ENCODE data around the gene KCNA1.

DNA sequence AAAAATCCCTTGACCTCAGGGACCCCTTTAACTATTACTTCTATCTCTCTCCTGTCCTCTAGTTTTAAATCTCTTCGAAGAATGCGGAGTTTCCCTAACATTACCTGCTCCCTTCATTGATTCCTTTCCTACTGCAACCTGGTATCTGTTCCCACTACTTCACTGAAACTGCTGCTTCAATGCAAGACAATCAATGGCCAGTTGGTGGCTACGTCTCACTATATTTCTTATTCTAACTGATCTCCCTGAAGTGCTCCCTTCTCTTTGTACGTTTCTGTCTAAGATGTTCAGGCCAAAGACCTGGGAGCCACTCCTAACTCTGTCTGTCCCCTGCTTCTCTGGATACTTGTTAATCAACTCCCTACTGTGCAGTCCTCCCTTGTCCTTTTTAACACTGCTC lies 10.3 kb upstream of the KCNA1 start:
- TF ChIP-seq, protein P1, sequence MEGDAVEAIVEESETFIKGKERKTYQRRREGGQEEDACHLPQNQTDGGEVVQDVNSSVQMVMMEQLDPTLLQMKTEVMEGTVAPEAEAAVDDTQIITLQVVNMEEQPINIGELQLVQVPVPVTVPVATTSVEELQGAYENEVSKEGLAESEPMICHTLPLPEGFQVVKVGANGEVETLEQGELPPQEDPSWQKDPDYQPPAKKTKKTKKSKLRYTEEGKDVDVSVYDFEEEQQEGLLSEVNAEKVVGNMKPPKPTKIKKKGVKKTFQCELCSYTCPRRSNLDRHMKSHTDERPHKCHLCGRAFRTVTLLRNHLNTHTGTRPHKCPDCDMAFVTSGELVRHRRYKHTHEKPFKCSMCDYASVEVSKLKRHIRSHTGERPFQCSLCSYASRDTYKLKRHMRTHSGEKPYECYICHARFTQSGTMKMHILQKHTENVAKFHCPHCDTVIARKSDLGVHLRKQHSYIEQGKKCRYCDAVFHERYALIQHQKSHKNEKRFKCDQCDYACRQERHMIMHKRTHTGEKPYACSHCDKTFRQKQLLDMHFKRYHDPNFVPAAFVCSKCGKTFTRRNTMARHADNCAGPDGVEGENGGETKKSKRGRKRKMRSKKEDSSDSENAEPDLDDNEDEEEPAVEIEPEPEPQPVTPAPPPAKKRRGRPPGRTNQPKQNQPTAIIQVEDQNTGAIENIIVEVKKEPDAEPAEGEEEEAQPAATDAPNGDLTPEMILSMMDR (IDR thresholded peaks at IDR 0.05), result peak; percentile 45
- TF ChIP-seq EZH2 (IDR thresholded peaks at IDR 0.05) (no peak), EZH2phosphoT487 (IDR thresholded peaks at IDR 0.05) (no peak)
